ENCODE results near the gene FBXO36.

GRCh38 chr2:230043461-230043860 is 121.2 kb downstream of the FBXO36 start:
- TF ChIP-seq CTCF (conservative IDR thresholded peaks at IDR 0.05; ENCODE audit: low read depth, low read length) (no peak), POLR2A (IDR thresholded peaks at IDR 0.05; ENCODE audit: low read depth, low read length) (no peak), FOS (IDR thresholded peaks at IDR 0.05; ENCODE audit: low read depth, low read length) (no peak), RAD21 (IDR thresholded peaks at IDR 0.05; ENCODE audit: low read length) (no peak), ELK1 (IDR thresholded peaks at IDR 0.05; ENCODE audit: borderline replicate concordance, low read depth, low read length) (no peak), MAFK (IDR thresholded peaks at IDR 0.05; ENCODE audit: low read depth, low read length) (no peak), BHLHE40 (IDR thresholded peaks at IDR 0.05; ENCODE audit: low read depth, low read length) (no peak), SMC3 (IDR thresholded peaks at IDR 0.05; ENCODE audit: low read depth, low read length) (no peak), CEBPB (IDR thresholded peaks at IDR 0.05; ENCODE audit: low read depth, low read length) (no peak), MAZ (IDR thresholded peaks at IDR 0.05; ENCODE audit: borderline replicate concordance, low read depth, low read length) (no peak), RFX5 (IDR thresholded peaks at IDR 0.05; ENCODE audit: low read depth, low read length) (no peak), NFE2L2 (IDR thresholded peaks at IDR 0.05; ENCODE audit: low read depth, low read length) (no peak)
- TF ChIP-seq, protein P1, sequence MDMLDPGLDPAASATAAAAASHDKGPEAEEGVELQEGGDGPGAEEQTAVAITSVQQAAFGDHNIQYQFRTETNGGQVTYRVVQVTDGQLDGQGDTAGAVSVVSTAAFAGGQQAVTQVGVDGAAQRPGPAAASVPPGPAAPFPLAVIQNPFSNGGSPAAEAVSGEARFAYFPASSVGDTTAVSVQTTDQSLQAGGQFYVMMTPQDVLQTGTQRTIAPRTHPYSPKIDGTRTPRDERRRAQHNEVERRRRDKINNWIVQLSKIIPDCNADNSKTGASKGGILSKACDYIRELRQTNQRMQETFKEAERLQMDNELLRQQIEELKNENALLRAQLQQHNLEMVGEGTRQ (IDR thresholded peaks at IDR 0.05; ENCODE audit: low read depth, low read length), result no peak

Data from IMR-90 (cell line).